GM08714 (cell line): Measurements from ENCODE around the gene LIFR.

ENCODE experiments used
- H3K4me3 ChIP-seq: fragments of 200-500 bp; sonication (Bioruptor generic); 2 replicates; pipeline ENCODE4 v1.5.1; 2014; ENCODE audit warnings: mild to moderate bottlenecking, low read length, inconsistent platforms
- ZNF274 ChIP-seq: IDR thresholded peaks from 2 replicates; pipeline ENCODE4 v1.6.1; 2012; ENCODE audit warnings: mild to moderate bottlenecking, low read depth, low read length

The LIFR gene

DNA sequence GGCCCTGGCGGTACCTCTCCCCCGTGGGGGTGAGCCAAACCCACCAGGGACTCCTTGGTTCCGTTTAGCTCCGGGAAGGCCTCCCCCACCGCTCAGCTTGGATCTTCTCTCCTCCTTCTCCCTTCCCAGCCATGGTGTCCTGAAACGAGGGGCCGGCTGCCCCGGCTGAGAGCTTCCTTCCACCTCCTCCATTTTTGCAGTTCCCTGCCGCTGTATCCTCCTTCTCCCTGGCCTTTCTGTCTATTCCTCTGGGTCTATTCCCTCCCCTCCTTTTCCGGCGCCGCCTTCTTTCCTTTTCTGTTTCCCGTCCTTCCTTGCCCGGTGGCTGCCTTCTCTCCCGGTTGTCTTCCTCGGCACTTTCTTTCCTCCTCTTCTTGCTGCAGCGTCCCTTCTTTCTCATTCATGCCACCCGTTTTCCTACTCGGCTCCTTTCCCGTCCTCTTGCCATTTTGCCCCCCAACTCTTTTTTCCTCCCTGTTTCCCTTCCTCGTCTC lies 110.4 kb downstream of the LIFR start:
- H3K4me3 ChIP-seq = no peak overlapping the region
- TF ChIP-seq ZNF274 = no peak

DNA sequence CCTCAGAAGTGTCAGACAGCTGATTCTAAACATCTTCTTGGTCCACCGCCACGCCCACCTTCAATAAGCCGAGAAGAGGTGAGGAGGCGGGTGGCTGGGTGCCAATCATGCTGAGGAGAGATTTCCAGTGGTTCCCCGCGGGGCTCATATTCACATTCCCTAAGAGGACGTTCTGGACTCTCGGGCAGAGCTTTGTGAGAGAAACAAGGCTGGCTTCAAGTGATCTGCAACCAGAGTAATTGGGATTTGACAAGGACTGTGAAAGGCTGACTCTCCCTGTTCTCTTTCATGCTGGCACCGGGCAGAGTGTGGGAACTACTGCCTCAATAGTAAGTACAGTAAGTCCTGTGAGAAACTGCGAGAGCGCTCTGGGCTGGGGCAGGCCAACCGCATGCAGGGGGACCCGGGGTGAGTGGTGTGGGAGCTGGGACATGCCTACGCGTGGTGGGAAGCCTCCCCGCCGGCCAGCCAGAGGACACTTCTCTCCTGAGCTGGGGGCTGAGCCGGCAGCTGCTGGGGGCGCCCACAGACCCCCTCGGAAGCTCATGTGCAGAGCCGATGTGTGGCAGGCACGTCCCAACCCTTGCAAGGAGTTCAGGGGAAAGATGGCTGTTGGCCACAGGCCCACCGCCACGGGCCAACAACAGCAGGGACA lies 110.9 kb downstream of the LIFR start:
- TF ChIP-seq ZNF274 = no peak
- H3K4me3 ChIP-seq = no peak overlapping the region

DNA sequence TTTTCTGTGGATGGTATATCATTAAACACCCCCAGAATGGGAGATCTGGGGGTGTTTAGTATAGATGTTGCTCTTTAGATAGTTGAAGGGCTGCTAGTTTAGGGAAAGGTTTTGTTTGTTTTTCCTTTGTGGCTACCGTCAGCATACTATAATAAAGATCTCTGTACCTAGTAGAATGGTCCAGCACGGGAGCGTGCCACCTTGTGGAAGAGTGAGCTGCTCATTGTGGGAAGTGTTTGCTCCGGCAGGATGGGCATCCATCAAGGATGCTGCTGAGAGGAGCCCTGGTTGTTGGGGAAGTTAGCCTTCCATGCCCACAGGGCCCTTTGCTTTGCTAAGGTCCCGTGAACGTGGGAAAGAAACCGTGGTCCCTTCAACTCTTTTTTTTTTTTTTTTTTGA lies 113.1 kb downstream of the LIFR start:
- H3K4me3 ChIP-seq = no peak overlapping the region
- TF ChIP-seq ZNF274 = no peak

DNA sequence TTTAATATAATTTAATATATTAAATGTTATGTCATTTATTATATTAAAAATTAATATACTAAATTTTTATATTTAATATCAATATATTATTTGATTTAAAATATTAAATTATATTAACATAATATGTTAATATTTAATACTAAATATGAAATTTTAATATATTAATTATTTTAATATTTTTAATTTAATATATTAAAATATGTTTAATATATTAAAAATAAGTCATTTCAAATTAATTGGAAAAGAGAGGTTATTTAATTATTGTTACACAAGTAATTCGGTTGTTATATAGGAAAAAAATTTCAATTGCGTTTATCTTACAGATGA lies 114.2 kb downstream of the LIFR start:
- no peak overlapping the region for H3K4me3 ChIP-seq
- no peak for TF ChIP-seq ZNF274

DNA sequence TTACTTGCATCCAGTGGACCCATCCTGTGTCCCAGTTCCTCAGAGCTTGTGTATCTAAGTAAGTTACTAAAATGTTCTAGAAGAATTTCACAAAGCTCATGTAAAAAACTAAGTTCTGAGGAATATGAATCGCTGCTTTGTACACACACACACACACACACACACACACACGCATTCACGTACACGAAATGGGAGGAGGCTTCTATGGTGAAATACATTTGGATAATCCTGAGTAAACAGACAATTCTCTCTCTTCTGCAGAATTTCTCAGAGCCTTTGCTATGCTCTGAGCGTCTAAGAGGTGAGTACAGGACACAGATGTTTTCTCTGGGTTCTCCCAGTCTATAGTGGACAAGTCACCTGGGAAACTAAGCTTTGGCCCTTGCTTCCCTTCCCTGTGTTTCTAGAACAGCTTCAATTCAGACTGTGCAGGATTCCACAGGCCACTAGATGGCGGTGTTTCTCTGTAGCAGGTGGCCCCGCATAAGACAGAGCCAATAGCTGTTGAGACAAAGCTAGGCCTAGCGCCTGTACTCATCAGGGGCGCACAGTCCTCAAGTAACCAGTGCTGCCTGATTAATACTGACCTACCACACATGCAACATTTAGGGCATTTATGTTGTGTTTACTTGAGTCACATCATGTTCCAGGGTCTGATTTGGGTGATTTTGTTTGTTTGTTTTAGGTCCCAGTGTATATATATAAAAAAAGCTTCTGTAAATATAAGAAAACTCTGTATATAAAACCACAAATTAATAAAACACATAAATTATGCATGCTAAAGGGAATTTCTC lies 114.8 kb downstream of the LIFR start:
- TF ChIP-seq ZNF274 = no peak
- H3K4me3 ChIP-seq = no peak overlapping the region

DNA sequence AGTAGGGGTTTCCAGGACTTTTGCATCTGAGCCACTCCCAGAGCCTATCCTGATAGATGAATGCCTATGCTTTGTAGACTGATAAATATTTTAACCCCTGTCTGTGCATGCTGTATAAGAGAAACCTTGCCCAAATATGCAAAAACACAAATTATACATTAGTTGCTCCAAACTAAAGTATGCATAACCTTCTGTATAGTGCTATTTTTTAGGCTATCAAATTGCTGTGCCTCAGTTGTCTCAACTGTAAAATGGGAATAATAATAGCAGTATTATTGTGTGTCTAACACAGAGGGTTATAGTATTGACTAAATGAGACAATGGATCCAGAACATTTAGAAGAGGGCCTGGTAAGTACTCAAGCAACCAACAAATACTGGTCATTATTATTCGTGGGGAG lies 117.7 kb downstream of the LIFR start:
- no peak overlapping the region for H3K4me3 ChIP-seq
- no peak for TF ChIP-seq ZNF274

DNA sequence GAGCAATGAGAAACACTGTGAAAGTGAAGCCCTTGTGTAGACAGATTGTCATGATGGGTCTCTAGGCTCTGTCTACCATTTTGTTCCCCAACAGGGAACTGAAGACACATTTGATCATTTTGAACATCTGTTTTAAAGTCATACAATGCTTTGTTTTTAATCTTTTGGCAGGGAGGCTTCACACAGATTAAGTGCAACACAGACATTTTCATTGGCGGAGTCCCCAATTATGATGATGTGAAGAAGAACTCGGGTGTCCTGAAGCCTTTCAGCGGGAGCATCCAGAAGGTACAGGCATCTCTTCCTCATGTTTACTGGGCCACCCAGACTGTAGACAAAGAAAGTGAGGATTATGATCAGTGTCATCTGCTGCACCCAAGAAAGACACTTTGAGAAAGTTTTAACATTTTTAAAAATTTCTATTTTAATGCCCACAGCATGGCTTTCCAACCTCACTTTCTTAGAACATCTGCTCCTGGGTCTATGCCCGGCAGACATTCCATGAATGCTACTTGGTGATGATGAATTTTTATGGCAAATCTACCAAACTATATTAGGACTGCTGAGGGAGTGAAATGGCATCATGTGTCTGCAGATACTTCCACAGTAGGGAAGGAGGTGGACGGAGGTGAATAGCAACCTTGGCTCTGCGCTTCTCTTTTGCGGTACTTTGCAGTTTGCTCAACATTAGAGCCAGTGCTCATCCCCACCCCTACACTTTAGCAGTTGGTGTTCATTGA lies 121.3 kb downstream of the LIFR start:
- TF ChIP-seq ZNF274 = no peak

DNA sequence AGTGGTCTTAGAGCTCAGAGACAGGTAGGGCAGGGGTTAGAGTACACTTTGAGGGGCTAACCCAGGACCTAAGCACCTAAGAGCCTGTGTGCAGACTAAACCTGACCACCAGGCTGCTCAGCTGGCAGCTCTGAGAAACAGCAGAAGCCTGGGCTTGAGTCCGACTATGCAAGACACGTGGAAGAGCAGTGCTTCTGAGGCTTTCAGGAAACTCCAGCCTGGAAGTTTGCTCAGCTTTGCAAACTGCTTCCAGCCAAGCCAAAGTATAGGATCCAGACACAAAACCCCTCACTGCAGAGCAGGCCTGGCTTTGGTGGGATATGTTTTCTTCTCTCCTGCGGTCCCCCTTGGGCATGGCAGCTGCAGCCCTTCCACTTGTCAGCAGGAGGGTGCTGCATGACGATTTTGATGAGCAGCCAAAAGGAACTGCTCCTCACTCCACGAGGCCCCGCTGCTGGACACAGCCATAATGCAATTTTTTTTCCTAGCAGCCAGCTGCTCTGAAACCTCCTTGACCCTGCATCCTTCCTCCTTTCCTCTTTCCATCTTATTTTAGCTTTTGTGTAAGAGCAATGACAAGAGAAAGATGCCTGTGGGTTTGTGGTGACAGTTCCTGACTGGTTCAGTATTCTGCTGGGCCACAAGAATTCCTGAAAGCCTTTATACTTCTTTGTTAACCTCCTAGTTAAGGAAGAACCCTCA lies 123.1 kb downstream of the LIFR start:
- no peak for TF ChIP-seq ZNF274
- no peak overlapping the region for H3K4me3 ChIP-seq

More for the DNA sequence above, 121.3 kb downstream of the LIFR start:
- no peak overlapping the region for H3K4me3 ChIP-seq

DNA sequence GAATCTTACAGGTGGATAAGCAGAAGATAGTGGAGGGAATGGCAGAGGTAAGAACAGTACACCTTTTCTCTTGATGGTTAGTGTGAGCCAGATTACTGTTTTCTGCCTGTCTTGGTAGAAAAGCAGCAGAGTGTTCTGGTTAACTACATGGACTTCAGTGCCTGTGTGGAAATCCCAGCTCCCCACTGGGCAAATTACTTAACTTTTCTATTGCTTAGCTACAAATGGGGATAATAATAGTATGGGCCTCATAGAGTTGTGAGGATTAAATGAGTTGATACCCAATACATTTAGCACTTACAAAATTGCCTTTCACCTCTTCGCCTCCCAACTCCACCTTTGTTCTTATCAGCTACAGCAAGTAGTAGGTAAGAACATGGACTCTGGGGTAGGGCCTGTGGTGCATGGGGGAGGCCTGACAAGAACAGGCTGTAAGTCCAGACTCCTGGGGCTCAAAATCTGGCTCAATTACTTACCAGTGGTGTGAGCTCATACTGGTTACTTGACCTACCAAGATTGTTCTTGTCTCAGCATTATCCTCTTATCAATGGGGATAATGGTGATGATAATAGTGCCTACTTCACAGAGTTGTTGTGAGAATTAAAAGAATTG lies 125.1 kb downstream of the LIFR start:
- H3K4me3 ChIP-seq = no peak overlapping the region
- TF ChIP-seq ZNF274 = no peak

DNA sequence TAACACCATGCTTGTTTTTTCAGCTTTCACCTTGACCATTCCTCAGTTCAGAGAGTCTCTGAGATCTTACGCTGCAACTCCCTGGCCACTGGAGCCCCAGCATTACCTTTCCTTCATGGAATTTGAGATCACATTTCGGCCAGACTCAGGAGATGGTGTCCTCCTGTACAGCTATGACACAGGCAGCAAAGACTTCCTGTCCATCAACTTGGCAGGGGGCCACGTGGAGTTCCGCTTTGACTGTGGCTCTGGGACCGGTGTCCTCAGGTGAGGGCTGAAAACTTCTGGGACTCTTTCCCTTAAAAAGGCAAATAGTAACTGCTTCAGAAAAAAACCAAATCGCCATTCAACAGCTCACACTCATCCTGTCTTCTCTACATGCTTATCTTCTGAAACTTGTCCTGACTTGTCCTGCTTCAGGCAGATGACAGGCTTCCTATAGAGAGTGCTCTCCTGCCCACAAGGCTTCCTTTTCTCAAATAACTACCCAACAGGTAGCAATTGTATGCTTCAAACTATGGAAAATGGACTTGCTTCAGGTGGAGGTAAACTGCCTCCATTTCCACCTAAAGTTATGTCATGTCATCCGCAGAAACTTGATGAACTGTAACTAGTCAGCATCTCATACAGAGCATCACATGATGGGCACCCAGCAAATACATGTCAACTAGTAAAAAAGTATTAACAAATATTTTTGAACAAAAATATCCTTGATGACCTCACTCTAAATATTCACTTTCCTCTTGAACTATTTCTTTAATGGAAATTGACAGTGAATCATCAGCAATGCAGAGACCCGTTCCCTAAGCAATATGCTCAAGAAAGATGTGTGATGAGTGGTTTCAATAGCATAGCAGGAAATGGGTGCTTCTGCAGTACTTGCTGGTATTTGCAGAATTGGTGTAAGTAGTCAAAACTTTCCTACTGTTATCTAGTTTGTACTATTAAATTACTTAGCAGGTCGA lies 129.2 kb downstream of the LIFR start:
- H3K4me3 ChIP-seq = no peak overlapping the region
- no peak for TF ChIP-seq ZNF274

DNA sequence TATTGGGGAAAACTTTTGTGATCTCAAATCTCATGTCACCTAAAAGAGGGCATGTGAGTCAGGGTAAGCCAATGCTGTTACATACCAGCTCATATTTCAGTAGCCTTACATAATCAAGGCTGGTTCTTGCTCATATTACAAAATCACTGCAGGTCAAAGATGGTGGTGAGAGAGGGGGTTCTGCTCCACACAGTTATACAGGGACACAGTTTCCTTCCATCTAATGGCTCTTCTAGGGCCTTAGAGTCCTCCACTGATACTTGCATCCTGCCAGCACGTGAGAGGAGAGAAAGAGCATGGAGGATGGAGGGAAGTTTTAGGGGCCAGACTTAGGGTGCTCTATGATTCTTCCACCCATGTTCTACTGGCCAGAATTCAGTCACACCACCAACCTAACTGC lies 130.0 kb downstream of the LIFR start:
- TF ChIP-seq ZNF274 = no peak
- H3K4me3 ChIP-seq = no peak overlapping the region
